Fibroblast of villous mesenchyme (primary cell): Measurements from ENCODE around the gene MBOAT7. TPM values are rescaled to one million over a fixed set of nuclear protein-coding genes. Genes with fewer than 3 reads are reported as not detected.
"Not testable (repeated sequence)": the region's sequence is repeated elsewhere in the genome, so short reads cannot be mapped to it uniquely, and the experiment has no call there.

Source experiments
- DNase-seq: peaks from one replicate; pipeline ENCODE4 v3.0.0-alpha.2; 2010; ENCODE audit warnings: low read depth
- H3K4me3 ChIP-seq: 2 replicates; pipeline ENCODE4 v1.5.1; 2011; ENCODE audit warnings: low read depth, mild to moderate bottlenecking, low read length
- total RNA-seq: library from RNA; depleted of rRNA; stranded (reverse); fragments of >200 nt; gene quantifications from 2 replicates; pipeline ENCODE4 v1.2.3, GENCODE V29; 2012
- TF ChIP-seq, protein P1 (sequence below): IDR thresholded peaks from 2 replicates; pipeline ENCODE4 v1.5.1; 2012; ENCODE audit warnings: low read depth, mild to moderate bottlenecking, low read length; ENCODE audit not compliant: insufficient read depth

MBOAT7 gene
- total RNA-seq, 1 donor = 73.4 TPM

DNA sequence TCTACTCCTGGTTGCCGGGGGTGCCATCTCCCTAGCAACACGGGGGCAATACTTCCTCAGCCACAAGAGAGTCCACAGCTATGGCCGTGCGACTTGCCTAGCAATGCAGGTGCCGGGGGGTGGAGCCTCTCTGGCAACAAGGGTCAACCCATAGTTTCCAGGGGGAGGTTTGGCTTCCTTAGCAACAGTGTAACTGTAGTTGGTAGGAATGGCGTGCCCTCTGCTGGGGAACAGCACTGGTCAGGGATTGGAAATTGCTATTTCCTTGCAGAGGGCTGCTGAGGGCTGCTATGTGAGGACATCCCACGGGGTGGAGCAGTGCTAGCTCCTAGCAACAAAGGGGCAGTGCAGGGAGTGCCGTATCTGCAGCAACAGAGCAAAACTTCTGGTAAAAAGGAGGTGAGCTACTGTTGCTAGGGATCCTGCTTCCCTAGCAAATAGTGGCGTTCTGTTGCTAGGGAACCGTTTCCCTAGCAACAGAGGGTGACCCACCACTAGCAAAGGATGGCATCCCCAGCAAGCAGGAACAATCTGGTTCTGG lies 9.4 kb downstream of the MBOAT7 start:
- no peak overlapping the region for H3K4me3 ChIP-seq
- TF ChIP-seq, protein P1, sequence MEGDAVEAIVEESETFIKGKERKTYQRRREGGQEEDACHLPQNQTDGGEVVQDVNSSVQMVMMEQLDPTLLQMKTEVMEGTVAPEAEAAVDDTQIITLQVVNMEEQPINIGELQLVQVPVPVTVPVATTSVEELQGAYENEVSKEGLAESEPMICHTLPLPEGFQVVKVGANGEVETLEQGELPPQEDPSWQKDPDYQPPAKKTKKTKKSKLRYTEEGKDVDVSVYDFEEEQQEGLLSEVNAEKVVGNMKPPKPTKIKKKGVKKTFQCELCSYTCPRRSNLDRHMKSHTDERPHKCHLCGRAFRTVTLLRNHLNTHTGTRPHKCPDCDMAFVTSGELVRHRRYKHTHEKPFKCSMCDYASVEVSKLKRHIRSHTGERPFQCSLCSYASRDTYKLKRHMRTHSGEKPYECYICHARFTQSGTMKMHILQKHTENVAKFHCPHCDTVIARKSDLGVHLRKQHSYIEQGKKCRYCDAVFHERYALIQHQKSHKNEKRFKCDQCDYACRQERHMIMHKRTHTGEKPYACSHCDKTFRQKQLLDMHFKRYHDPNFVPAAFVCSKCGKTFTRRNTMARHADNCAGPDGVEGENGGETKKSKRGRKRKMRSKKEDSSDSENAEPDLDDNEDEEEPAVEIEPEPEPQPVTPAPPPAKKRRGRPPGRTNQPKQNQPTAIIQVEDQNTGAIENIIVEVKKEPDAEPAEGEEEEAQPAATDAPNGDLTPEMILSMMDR = peak; percentile 59
- peak; percentile 76 for DNase-seq

DNA sequence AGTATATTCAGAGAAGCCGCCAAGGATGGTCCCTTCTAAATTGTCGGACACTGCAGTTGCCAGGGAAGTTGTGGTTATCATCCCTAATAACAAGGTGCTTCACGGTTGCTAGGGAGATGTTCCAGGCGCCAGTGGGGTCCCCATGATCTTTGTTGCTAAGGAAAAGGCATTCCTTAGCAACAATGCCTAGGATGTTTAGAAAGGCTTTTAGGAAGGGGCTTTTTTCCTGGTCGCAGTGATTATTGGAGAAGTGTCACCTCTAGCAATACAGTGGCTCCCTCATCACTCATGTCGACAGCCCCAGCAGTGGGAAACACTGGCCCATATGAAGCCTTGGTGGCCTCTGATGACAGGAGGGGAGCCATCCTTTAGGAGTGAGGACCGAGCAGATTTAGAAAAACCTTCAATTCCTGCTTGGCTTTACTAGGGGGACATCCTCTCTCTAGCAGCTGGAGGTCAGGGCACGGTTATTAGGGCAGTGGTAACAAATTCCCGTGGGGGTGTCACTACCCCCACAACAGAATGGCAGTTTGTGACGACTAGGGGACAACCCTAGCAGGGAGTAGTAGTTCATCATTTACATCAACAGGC lies 10.0 kb downstream of the MBOAT7 start:
- no peak for DNase-seq
- H3K4me3 ChIP-seq = no peak overlapping the region
- TF ChIP-seq, protein P1 = no peak

DNA sequence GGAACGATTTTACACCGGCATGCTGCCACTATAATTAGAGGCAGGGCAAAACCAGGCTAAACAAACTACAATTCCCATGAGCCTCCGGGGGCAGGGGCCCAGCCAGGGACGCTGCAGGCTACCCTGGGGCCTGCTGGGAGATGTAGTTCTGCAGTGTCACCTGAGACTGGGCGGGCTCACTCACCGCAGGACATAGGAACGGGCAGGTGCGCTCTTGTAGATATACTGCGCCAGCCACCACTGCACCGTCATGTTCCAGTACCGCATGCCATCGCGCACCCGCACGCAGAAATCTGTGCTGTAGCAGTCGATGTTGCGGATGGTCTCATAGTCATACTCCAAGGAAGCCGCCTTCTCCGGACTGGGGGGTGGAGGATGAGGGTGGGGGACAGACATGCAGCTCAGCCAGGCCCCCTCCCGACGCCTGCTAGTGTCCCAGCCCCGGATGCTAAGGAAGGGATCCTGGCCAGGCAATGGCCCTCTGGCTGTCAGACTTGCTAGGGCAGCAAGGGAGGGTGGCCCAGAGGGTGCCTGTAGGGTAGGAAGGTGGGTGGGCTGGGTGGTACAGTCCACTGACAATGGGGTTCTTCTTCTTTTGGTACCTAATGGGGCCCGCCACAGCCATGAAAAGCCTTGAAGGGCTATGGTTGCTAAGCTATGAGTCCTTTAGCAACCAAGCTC lies 10.7 kb downstream of the MBOAT7 start:
- TF ChIP-seq, protein P1 = no peak
- no peak for DNase-seq
- no peak overlapping the region for H3K4me3 ChIP-seq

DNA sequence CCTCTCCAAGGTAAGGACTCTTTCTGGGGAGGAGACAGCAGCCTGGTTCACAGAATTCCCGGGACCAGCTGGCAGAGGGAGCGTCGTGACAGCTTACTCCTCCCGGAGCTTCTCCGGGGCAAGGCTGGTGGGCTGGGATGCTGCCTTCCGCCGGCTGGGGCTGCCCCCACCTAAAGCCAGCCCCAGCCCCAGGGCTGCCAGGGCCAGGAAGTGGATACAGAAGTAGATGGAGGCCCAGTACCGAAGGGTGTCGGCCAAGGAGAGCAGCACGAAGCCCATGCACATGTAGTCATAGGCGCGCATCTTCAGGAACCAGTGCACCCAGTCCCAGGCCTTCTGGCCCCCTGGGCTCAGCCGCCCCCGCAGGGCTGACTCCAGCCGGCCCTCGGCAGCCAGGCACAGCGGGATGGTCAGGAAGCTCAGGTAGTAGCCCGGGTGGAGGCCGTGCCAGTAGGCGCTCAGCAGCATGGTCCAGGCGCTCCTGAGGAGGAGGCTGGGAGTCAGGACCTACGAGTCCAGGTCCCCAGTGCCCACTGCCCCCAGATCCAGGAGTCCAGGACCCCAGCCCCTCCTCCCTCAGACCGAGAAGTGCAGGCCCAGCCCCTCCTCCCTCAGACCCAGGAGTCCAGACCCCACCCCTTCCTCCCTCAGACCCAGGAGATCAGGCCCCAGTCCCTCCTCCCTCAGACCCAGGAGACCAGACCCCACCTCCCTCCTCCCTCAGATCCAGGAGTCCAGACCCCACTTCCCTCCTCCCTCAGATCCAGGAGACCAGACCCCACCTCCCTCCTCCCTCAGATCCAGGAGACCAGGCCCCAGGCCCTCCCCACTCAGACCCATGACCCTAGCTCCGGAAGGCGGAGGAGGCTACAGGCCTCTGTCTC lies 15.2 kb downstream of the MBOAT7 start:
- DNase-seq = no peak
- TF ChIP-seq, protein P1 = no peak
- H3K4me3 ChIP-seq = no peak overlapping the region

DNA sequence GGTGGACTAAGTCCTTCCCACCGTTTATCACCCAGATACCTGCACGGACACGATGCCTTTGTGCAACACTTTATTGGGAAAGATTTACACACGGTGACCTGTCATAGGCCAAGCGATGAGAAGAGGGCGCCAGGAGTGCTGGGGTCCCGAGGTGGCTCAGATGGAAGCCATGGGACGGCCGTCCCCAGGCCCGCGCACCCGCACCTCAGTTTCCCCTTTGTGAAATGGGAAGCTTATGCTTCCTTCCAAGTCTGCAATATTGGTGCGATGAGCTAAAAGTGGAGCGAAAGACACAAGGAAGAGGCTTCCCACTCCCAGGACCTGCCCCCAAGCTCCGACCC lies 16.1 kb downstream of the MBOAT7 start:
- no peak overlapping the region for H3K4me3 ChIP-seq
- DNase-seq = no peak
- TF ChIP-seq, protein P1 = no peak

DNA sequence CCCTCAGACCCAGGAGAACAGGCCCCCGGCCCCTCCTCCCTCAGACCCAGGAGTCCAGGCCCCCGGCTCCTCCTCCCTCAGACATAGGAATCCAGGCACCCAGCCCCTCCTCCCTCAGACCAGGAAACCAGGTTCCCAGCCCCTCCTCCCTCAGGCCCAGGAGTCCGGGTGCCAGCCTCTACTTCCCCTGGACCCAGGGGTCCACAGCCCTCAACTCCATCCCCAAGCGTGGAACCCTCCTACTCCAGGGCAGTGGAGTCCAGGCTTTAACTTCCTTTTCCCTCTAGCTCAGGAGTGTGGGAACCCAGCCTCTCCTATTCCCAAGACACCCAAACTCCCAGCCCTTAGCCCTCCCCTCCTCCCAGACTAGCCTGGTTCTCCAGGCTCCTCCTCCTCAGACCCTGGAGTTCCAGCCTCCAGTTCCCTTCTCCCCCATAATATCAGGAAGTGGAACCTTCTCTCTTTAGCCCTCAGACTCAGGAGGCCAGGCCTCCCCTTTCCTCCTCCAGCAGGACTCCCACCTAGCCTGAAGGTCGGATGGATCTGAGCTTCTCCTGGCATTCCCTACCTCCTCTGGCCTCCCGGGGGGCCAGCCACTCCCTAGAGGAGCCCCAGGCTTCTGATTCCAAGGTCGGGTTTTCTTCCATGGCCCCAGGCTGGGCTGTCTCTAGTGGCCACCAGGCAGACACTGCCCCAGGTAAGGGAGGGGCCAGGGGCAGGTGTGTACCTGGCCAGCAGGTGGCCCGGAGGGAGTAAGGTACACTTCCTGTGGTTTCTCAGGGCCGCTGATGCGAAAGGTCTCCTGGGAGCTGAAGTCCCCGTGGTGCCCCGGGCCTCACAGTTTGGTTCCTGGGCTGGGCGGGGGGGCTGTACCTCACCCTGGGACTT lies 16.7 kb downstream of the MBOAT7 start, which contains the start of gene TMC4:
TMC4 (minus strand) TSS at position 690 of the 888 bp plus-strand sequence; CDS start at position 647, 43 bp downstream.
- no peak within 1 kb of the TSS for H3K4me3 ChIP-seq
- DNase-seq = peak; percentile 43
- TF ChIP-seq, protein P1 = no peak

DNA sequence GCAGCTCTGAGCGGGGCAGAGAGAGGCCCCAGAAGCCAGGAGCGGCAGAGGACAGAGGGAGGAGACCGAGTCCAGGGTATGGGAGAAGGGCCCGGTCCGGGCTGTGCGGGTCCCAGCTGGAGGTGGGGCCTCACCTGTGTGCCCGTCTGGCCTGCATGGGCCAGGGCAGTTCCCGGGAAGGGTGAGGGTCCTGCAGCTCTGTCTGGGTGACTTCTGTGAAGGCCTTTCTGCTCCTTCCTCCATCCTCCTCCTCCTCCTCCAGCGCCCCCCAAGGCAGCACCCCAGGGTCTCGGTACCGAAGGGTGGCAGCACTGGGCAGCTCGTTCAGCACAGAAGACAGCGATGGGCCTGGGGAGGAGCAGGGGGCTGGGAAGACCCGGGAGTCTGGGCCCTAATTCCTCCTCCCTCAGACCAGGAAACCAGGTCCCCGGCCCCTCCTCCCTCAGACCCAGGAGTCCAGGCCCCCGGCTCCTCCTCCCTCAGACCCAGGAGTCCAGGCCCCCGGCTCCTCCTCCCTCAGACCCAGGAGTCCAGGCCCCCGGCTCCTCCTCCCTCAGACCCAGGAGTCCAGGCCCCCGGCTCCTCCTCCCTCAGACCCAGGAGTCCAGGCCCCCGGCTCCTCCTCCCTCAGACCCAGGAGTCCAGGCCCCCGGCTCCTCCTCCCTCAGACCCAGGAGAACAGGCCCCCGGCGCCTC lies 17.5 kb downstream of the MBOAT7 start:
- DNase-seq, H3K4me3 ChIP-seq: not testable (repeated sequence)
